MM.1S (cell line): ENCODE data around the gene PLSCR5.
A peak's percentile ranks its signal among the peaks of the same experiment; 100 is the strongest.

Source experiments
- DNase-seq: peaks from one replicate; pipeline ENCODE4 v3.0.0-alpha.2; 2015
- H2AFZ ChIP-seq: fragments of 300-600 bp; sonication (generic); 2 replicates; pipeline ENCODE4 v1.6.0; 2016; ENCODE audit warnings: antibody characterized with exemption, low read length
- H3F3A ChIP-seq: fragments of 300-600 bp; sonication (generic); 2 replicates; pipeline ENCODE4 v1.6.1; 2016; ENCODE audit warnings: mild to moderate bottlenecking, antibody characterized with exemption, low read length, moderate library complexity, mixed read lengths; ENCODE audit not compliant: insufficient read depth
- H3K27ac ChIP-seq: fragments of 300-600 bp; sonication (generic); 2 replicates; pipeline ENCODE4 v1.5.1; 2016; ENCODE audit warnings: mild to moderate bottlenecking, low read length
- H3K27me3 ChIP-seq: fragments of 300-600 bp; sonication (generic); replicated peaks from 2 replicates; pipeline ENCODE4 v1.6.0; 2016; ENCODE audit warnings: low read length; ENCODE audit not compliant: insufficient read depth
- H3K36me3 ChIP-seq: fragments of 300-600 bp; sonication (generic); replicated peaks from 2 replicates; pipeline ENCODE4 v1.6.1; 2016; ENCODE audit warnings: mild to moderate bottlenecking, low read length, mixed read lengths; ENCODE audit not compliant: insufficient read depth
- H3K4me1 ChIP-seq: fragments of 300-600 bp; sonication (generic); 2 replicates; pipeline ENCODE4 v1.6.1; 2016; ENCODE audit warnings: low read length, mixed read lengths
- H3K4me2 ChIP-seq: fragments of 300-600 bp; sonication (generic); 2 replicates; pipeline ENCODE4 v1.6.0; 2016; ENCODE audit warnings: low read depth, low read length
- H3K4me3 ChIP-seq: fragments of 300-600 bp; sonication (generic); 2 replicates; pipeline ENCODE4 v1.5.1; 2016; ENCODE audit warnings: low read length, mixed read lengths
- H3K79me2 ChIP-seq: fragments of 300-600 bp; sonication (generic); 2 replicates; pipeline ENCODE4 v1.6.1; 2016; ENCODE audit warnings: mixed run types, low read length, mixed read lengths
- H3K9ac ChIP-seq: fragments of 300-600 bp; sonication (generic); 2 replicates; pipeline ENCODE4 v1.6.1; 2016; ENCODE audit warnings: low read length, mixed read lengths
- H3K9me2 ChIP-seq: fragments of 300-600 bp; sonication (generic); replicated peaks from 2 replicates; pipeline ENCODE4 v1.6.1; 2016; ENCODE audit warnings: mild to moderate bottlenecking, low read length, mixed read lengths; ENCODE audit not compliant: insufficient read depth
- H3K9me3 ChIP-seq: fragments of 300-600 bp; sonication (generic); replicated peaks from 2 replicates; pipeline ENCODE4 v1.6.1; 2016; ENCODE audit warnings: mild to moderate bottlenecking, low read length, mixed read lengths; ENCODE audit not compliant: insufficient read depth
- H4K20me1 ChIP-seq: fragments of 300-600 bp; sonication (generic); 2 replicates; pipeline ENCODE4 v1.6.1; 2016; ENCODE audit warnings: mild to moderate bottlenecking, low read length, moderate library complexity, mixed read lengths; ENCODE audit not compliant: insufficient read depth
- EZH2 ChIP-seq: fragments of 300-600 bp; sonication (generic); optimal IDR thresholded peaks from 2 replicates; pipeline ENCODE3; 2017; ENCODE audit warnings: low read depth, mild to moderate bottlenecking, antibody characterized with exemption, low read length, mixed read lengths
- EZH2phosphoT487 ChIP-seq: fragments of 300-600 bp; sonication (generic); IDR thresholded peaks from 2 replicates; pipeline ENCODE4 v1.6.1; 2018; ENCODE audit warnings: antibody characterized with exemption, low read length
- TF ChIP-seq, protein P1 (sequence below): fragments of 300-600 bp; sonication (generic); IDR thresholded peaks from 2 replicates; pipeline ENCODE4 v1.5.1; 2016; ENCODE audit warnings: antibody characterized with exemption, low read length, mixed read lengths

The PLSCR5 gene

DNA sequence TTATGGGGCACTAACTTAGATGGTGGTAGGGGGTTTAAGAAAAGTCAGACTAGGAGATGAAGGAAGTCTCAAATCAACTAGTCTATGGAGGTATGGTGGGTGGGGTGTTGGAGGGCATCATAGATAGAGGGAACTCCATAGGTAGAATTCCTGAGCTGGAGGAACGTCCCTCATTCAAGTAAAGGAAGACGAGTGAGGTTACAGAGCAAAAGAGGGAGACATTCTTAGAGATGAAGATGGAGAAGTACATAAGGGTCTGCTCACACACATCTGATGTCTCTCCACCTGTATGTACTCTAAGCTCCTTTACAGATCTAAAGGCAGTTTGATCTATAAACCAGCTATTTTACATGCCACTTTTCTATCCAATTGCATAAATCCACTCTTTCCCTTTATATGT is 62.2 kb downstream of the PLSCR5 start:
- Histone ChIP-seq H3K4me2 (peak overlapping the region; percentile 50), H3K9me2 (no peaks in the 10 kb centered on the region), H3K4me1 (peaks cover 58% of the 10 kb centered on the region), H3F3A (peaks cover 41% of the 10 kb centered on the region), H4K20me1 (no peaks in the 10 kb centered on the region), H2AFZ (no peak overlapping the region), H3K36me3 (no peaks in the 10 kb centered on the region), H3K27ac (no peak overlapping the region), H3K4me3 (peak overlapping the region; percentile 69), H3K9me3 (no peaks in the 10 kb centered on the region), H3K9ac (peak overlapping the region; percentile 77; the same call in 1 of the 2 replicates), H3K79me2 (peaks cover 58% of the 10 kb centered on the region), H3K27me3 (no peaks in the 10 kb centered on the region)
- no peak for DNase-seq
- TF ChIP-seq, protein P1, sequence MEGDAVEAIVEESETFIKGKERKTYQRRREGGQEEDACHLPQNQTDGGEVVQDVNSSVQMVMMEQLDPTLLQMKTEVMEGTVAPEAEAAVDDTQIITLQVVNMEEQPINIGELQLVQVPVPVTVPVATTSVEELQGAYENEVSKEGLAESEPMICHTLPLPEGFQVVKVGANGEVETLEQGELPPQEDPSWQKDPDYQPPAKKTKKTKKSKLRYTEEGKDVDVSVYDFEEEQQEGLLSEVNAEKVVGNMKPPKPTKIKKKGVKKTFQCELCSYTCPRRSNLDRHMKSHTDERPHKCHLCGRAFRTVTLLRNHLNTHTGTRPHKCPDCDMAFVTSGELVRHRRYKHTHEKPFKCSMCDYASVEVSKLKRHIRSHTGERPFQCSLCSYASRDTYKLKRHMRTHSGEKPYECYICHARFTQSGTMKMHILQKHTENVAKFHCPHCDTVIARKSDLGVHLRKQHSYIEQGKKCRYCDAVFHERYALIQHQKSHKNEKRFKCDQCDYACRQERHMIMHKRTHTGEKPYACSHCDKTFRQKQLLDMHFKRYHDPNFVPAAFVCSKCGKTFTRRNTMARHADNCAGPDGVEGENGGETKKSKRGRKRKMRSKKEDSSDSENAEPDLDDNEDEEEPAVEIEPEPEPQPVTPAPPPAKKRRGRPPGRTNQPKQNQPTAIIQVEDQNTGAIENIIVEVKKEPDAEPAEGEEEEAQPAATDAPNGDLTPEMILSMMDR = no peak
- TF ChIP-seq EZH2 (no peak), EZH2phosphoT487 (no peak)

DNA sequence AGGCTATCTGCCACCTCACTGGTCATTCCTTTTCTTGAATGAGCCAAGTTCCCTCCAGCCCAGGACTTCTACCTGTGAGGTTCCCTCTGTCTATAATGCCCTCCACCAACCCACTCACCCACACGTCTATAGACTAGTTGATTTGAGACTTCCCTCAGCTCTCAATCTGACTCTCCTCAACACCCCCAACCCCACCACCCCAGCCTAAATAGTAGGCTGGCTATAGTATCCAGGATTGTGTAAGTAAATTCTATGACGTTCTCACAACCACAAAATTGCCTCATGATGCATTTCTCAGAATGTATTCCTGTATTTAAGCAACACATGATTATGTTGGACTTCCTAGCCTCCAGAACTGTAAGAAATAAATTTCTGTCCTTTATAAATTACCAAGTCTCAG is 63.0 kb downstream of the PLSCR5 start:
- no peaks in the 10 kb centered on the region for H4K20me1 ChIP-seq
- no peak for DNase-seq
- H3K36me3 ChIP-seq = 0 out of 2 replicates have a peak, but pooled peaks cover 3% of the 10 kb centered on the region
- no peak overlapping the region for H3K27ac ChIP-seq
- H2AFZ ChIP-seq = no peak overlapping the region
- H3F3A ChIP-seq = peaks cover 36% of the 10 kb centered on the region
- H3K4me1 ChIP-seq = peaks cover 50% of the 10 kb centered on the region
- no peak overlapping the region for H3K4me3 ChIP-seq
- H3K79me2 ChIP-seq = peaks cover 66% of the 10 kb centered on the region
- H3K4me2 ChIP-seq = peak overlapping the region; percentile 50
- no peak overlapping the region for H3K9ac ChIP-seq
- no peaks in the 10 kb centered on the region for H3K9me3 ChIP-seq
- H3K27me3 ChIP-seq = no peaks in the 10 kb centered on the region
- H3K9me2 ChIP-seq = no peaks in the 10 kb centered on the region
- TF ChIP-seq EZH2phosphoT487 (no peak), EZH2 (no peak)
- TF ChIP-seq, protein P1 = no peak

DNA sequence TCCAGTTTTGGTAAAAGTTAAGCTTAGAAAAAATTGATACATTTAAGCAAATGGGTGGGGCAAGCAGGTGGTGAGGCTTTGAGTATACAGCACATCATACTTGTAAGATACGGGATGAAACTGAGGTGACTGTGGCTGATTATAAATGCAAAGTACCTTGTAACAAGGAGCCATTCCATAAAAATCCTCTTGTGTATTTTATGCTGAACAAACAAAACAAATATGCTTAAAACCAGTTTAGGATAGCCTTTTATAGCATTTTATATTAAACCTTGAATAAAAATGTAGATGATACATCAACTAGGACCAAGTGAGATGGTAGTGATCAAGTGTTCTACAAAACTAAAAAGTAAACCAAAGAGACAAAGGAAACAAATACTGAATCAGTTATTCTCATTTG is 64.2 kb downstream of the PLSCR5 start:
- TF ChIP-seq, protein P1 = no peak
- no peak for TF ChIP-seq EZH2phosphoT487
- TF ChIP-seq EZH2 = no peak
- no peaks in the 10 kb centered on the region for H3K9me3 ChIP-seq
- H3K27ac ChIP-seq = peak overlapping the region; percentile 34; the same call in 1 of the 2 replicates
- no peaks in the 10 kb centered on the region for H3K27me3 ChIP-seq
- H3K36me3 ChIP-seq = 0 out of 2 replicates have a peak, but pooled peaks cover 3% of the 10 kb centered on the region
- no peak for DNase-seq
- H3K79me2 ChIP-seq = peaks cover 67% of the 10 kb centered on the region
- no peaks in the 10 kb centered on the region for H3K9me2 ChIP-seq
- no peak overlapping the region for H3K4me3 ChIP-seq
- H2AFZ ChIP-seq = no peak overlapping the region
- H3F3A ChIP-seq = peaks cover 24% of the 10 kb centered on the region
- H3K4me1 ChIP-seq = peaks cover 39% of the 10 kb centered on the region
- peak overlapping the region; percentile 50 for H3K4me2 ChIP-seq
- no peak overlapping the region for H3K9ac ChIP-seq
- H4K20me1 ChIP-seq = no peaks in the 10 kb centered on the region
